RWPE1 (cell line): ENCODE results near the gene TPST2.

Experiments used
- CTCF ChIA-PET: fragments of 350-600 bp; sonication (Branson Sonifier 250); formaldehyde crosslinking; extraction: SDS; loops from one replicate; lab custom pipeline; 2021; lab: Yijun Ruan, JAX
- POLR2A ChIA-PET: fragments of 400-600 bp; formaldehyde crosslinking; extraction: SDS; loops from one replicate; lab custom pipeline; 2020; ENCODE audit warnings: antibody characterized with exemption; ENCODE audit not compliant: low non-redundant PET; lab: Yijun Ruan, JAX
- DNase-seq: peaks from one replicate; pipeline ENCODE4 v3.0.0; 2012; ENCODE audit warnings: low spot score
- H3K27ac ChIP-seq: fragments of 450-650 bp; 2 replicates; pipeline ENCODE4 v1.5.1; 2017
- CTCF ChIP-seq: fragments of 450-650 bp; conservative IDR thresholded peaks from 2 replicates; pipeline ENCODE4 v1.5.1; 2017; ENCODE audit warnings: low read depth, mild to moderate bottlenecking

Gene TPST2

GRCh38 chr22:26567610-26568009, 22.3 kb downstream of the TPST2 start:
- no peak for DNase-seq
- ChIA-PET POLR2A (no interaction called here), CTCF (no interaction called here)
- H3K27ac ChIP-seq, result no peak overlapping the region; the same call in 1 of the 2 replicates
- no peak for TF ChIP-seq CTCF

- no peak for TF ChIP-seq CTCF
- CTCF ChIA-PET, result no interaction called here
- no peak for DNase-seq
- POLR2A ChIA-PET, result no interaction called here
- peak overlapping the region; percentile 45 for H3K27ac ChIP-seq
These were observed 22.9 kb downstream of the TPST2 start for GRCh38 chr22:26566994-26567393.

- CTCF ChIA-PET, result no interaction called here
These were observed 24.0 kb downstream of the TPST2 start for GRCh38 chr22:26565889-26566288.

GRCh38 chr22:26565181-26565580, 24.8 kb downstream of the TPST2 start:
- POLR2A ChIA-PET, result no interaction called here
- CTCF ChIA-PET, result no interaction called here

More at GRCh38 chr22:26565889-26566288, 24.0 kb downstream of the TPST2 start:
- DNase-seq, result no peak
- no peak for TF ChIP-seq CTCF
- peak overlapping the region; percentile 37; the same call in 1 of the 2 replicates for H3K27ac ChIP-seq
- POLR2A ChIA-PET, result no interaction called here

GRCh38 chr22:26564672-26565071, 25.3 kb downstream of the TPST2 start:
- H3K27ac ChIP-seq, result peak overlapping the region; percentile 78
- ChIA-PET POLR2A (no interaction called here), CTCF (no interaction called here)
- no peak for DNase-seq
- no peak for TF ChIP-seq CTCF

More at GRCh38 chr22:26565181-26565580, 24.8 kb downstream of the TPST2 start:
- peak overlapping the region; percentile 78 for H3K27ac ChIP-seq
- DNase-seq, result peak; percentile 14
- TF ChIP-seq CTCF, result no peak

GRCh38 chr22:26564181-26564580, 25.8 kb downstream of the TPST2 start:
- CTCF ChIA-PET, result no interaction called here
- no peak for TF ChIP-seq CTCF
- peak overlapping the region; percentile 78 for H3K27ac ChIP-seq
- POLR2A ChIA-PET, result no interaction called here
- peak; percentile 34 for DNase-seq

GRCh38 chr22:26563022-26563421, 26.9 kb downstream of the TPST2 start:
- peak overlapping the region; percentile 78 for H3K27ac ChIP-seq
- DNase-seq, result no peak
- ChIA-PET CTCF (interaction anchor here (0.5 kb wide), 1 partner anchor 1684 kb away, joined by 3 read pairs; no protein-coding TSS in a partner anchor), POLR2A (no interaction called here)
- TF ChIP-seq CTCF, result no peak
